H1 (cell line): ENCODE data around the gene GABBR1. TPM values are rescaled to one million over a fixed set of nuclear protein-coding genes. Genes with fewer than 3 reads are reported as not detected.

ENCODE experiments used
- CTCF ChIA-PET: fragments of 300-600 bp; sonication (Branson Sonifier 250); formaldehyde crosslinking; loops from one replicate; lab custom pipeline; 2021; ENCODE audit not compliant: partially characterized antibody; lab: Charles Lee
- POLR2A ChIA-PET: fragments of 300-600 bp; sonication (Branson Sonifier 250); formaldehyde crosslinking; loops from one replicate; lab custom pipeline; 2021; ENCODE audit warnings: inconsistent platforms; ENCODE audit not compliant: partially characterized antibody; lab: Charles Lee
- DNase-seq, 2 experiments: peaks; one replicate each; pipeline versions ENCODE4 v3.0.0 to v3.0.0-alpha.2; 2010 to 2022; ENCODE audit warnings: low spot score in 2 of 2, low read depth in 1 of 2, mixed read lengths in 1 of 2
- FAIRE-seq: peaks from 2 replicates; lab custom pipeline; 2011; peaks lifted over from hg19 to GRCh38; lab: Jason Lieb, UNC
- H2AFZ ChIP-seq: 2 replicates; pipeline ENCODE4 v1.8.1; 2012; ENCODE audit warnings: low read length, inconsistent platforms
- H2AK5ac ChIP-seq: 2 replicates; pipeline ENCODE4 v1.6.1; 2013; ENCODE audit warnings: low read depth, low read length
- H2BK120ac ChIP-seq: replicated peaks from 2 replicates; pipeline ENCODE3; 2013; ENCODE audit warnings: low read depth, low read length, inconsistent platforms
- H2BK12ac ChIP-seq: 2 replicates; pipeline ENCODE4 v1.6.1; 2013; ENCODE audit warnings: low read depth, low read length
- H2BK15ac ChIP-seq: 2 replicates; pipeline ENCODE4 v1.6.1; 2013; ENCODE audit warnings: low read length
- H2BK20ac ChIP-seq: 2 replicates; pipeline ENCODE4 v1.6.1; 2013; ENCODE audit warnings: low read length
- H2BK5ac ChIP-seq: 2 replicates; pipeline ENCODE4 v1.6.1; 2013; ENCODE audit warnings: low read depth, low read length
- H3K14ac ChIP-seq: 2 replicates; pipeline ENCODE4 v1.6.1; 2013; ENCODE audit warnings: inconsistent platforms; ENCODE audit not compliant: insufficient read length
- H3K18ac ChIP-seq: 2 replicates; pipeline ENCODE4 v1.6.1; 2013; ENCODE audit warnings: low read length; ENCODE audit errors: extremely low read depth
- H3K23ac ChIP-seq: 2 replicates; pipeline ENCODE4 v1.6.1; 2013; ENCODE audit warnings: inconsistent platforms; ENCODE audit not compliant: insufficient read length
- H3K23me2 ChIP-seq: 2 replicates; pipeline ENCODE4 v1.6.1; 2013; ENCODE audit warnings: low read depth, low read length
- H3K27ac ChIP-seq: 2 replicates; pipeline ENCODE4 v1.6.1; 2011; ENCODE audit warnings: low read depth, low read length, inconsistent platforms
- H3K27me3 ChIP-seq, 4 experiments: replicated peaks in 1 of 4; 1 replicate in 1 of 4; 2 replicates in 3 of 4; pipeline versions ENCODE4 v1.6.1 to v1.8.1; 2011 to 2013; ENCODE audit warnings: low read length in 3 of 4, mild to moderate bottlenecking in 3 of 4, inconsistent platforms in 2 of 4, mixed read lengths in 2 of 4, moderate library complexity in 1 of 4; ENCODE audit not compliant: control insufficient read depth in 3 of 4, insufficient read depth in 3 of 4; ENCODE audit errors: extremely low read depth in 1 of 4
- H3K36me3 ChIP-seq, 4 experiments: 2 replicates each; pipeline versions ENCODE4 v1.6.1 to v1.8.1; 2011 to 2013; ENCODE audit warnings: mild to moderate bottlenecking in 4 of 4, low read length in 3 of 4, moderate library complexity in 2 of 4, control low read depth in 1 of 4, inconsistent platforms in 1 of 4; ENCODE audit not compliant: insufficient read depth in 4 of 4, control insufficient read depth in 2 of 4
- H3K4ac ChIP-seq: replicated peaks from 2 replicates; pipeline ENCODE3; 2013; ENCODE audit warnings: low read length, low read depth, mixed read lengths, inconsistent platforms; ENCODE audit not compliant: insufficient read length
- H3K4me1 ChIP-seq, 4 experiments: replicated peaks in 1 of 4; 1 replicate in 1 of 4; 2 replicates in 3 of 4; pipeline versions ENCODE4 v1.6.1 to v1.8.1; 2011 to 2013; ENCODE audit warnings: low read length in 3 of 4, inconsistent platforms in 2 of 4, mixed read lengths in 1 of 4; ENCODE audit not compliant: insufficient read depth in 4 of 4, control insufficient read depth in 3 of 4
- H3K4me2 ChIP-seq, 2 experiments: 2 replicates each; pipeline versions ENCODE4 v1.6.1 to v1.8.1; 2011 to 2013; ENCODE audit warnings: low read depth in 2 of 2, low read length in 2 of 2, control low read depth in 1 of 2, inconsistent platforms in 1 of 2, mild to moderate bottlenecking in 1 of 2; ENCODE audit not compliant: insufficient read depth in 1 of 2
- H3K4me3 ChIP-seq, 4 experiments: fragments of 200-600, 300-600 bp in 1 of 4; sonication (generic), shearing (Covaris generic), sonication (Bioruptor Twin) in 1 of 4; 2 replicates each; pipeline versions ENCODE4 v1.5.1 to v1.8.1; 2011 to 2016; ENCODE audit warnings: low read length in 4 of 4, low read depth in 3 of 4, control low read depth in 2 of 4, inconsistent platforms in 2 of 4, mild to moderate bottlenecking in 2 of 4, mixed read lengths in 1 of 4, moderate library complexity in 1 of 4; ENCODE audit not compliant: insufficient read depth in 2 of 4; ENCODE audit errors: extremely low read depth in 1 of 4
- H3K56ac ChIP-seq: replicated peaks from 2 replicates; pipeline ENCODE3; 2013; ENCODE audit warnings: low read depth, mild to moderate bottlenecking, mixed read lengths, low read length, inconsistent platforms; ENCODE audit not compliant: insufficient read length
- H3K79me1 ChIP-seq: 2 replicates; pipeline ENCODE4 v1.6.1; 2013; ENCODE audit warnings: low read depth, low read length, control low read depth
- H3K79me2 ChIP-seq, 2 experiments: 2 replicates each; pipeline versions ENCODE4 v1.6.1 to v1.8.1; 2012 to 2013; ENCODE audit warnings: low read length in 2 of 2, mild to moderate bottlenecking in 2 of 2, inconsistent platforms in 1 of 2; ENCODE audit not compliant: insufficient read depth in 2 of 2, control insufficient read depth in 1 of 2
- H3K9ac ChIP-seq, 4 experiments: replicated peaks in 1 of 4; 1 replicate in 1 of 4; 2 replicates in 3 of 4; pipeline versions ENCODE4 v1.6.1 to v1.8.1; 2011 to 2013; ENCODE audit warnings: low read depth in 3 of 4, low read length in 3 of 4, control low read depth in 2 of 4, mild to moderate bottlenecking in 2 of 4, moderate library complexity in 2 of 4, inconsistent platforms in 1 of 4; ENCODE audit errors: extremely low read depth in 1 of 4
- H3K9me3 ChIP-seq, 2 experiments: 2 replicates each; pipeline versions ENCODE4 v1.6.1 to v1.8.1; 2012 to 2013; ENCODE audit warnings: mild to moderate bottlenecking in 2 of 2, moderate library complexity in 2 of 2, control low read depth in 1 of 2, inconsistent platforms in 1 of 2, low read depth in 1 of 2, low read length in 1 of 2, mixed read lengths in 1 of 2; ENCODE audit not compliant: insufficient read depth in 2 of 2
- H4K20me1 ChIP-seq, 2 experiments: replicated peaks in 1 of 2; 2 replicates each; pipeline versions ENCODE3 to v1.8.1; 2011 to 2013; ENCODE audit warnings: inconsistent platforms in 2 of 2, low read length in 2 of 2, mild to moderate bottlenecking in 1 of 2; ENCODE audit not compliant: insufficient read depth in 2 of 2, control insufficient read depth in 1 of 2
- H4K5ac ChIP-seq: 2 replicates; pipeline ENCODE4 v1.6.1; 2013; ENCODE audit warnings: low read length, low read depth, mixed read lengths, inconsistent platforms; ENCODE audit not compliant: insufficient read length
- H4K8ac ChIP-seq: 2 replicates; pipeline ENCODE4 v1.8.0; 2013; ENCODE audit warnings: mild to moderate bottlenecking, moderate library complexity, low read length, inconsistent platforms; ENCODE audit not compliant: insufficient read depth; ENCODE audit errors: extremely low read depth
- H4K91ac ChIP-seq: replicated peaks from 2 replicates; pipeline ENCODE3; 2013; ENCODE audit warnings: low read length, mixed read lengths, inconsistent platforms; ENCODE audit not compliant: insufficient read length
- CBX8 ChIP-seq: fragments of 300-800, 300-1000 bp; sonication (generic); IDR thresholded peaks from 2 replicates; pipeline ENCODE4 v1.7.1; 2016; ENCODE audit warnings: low read depth, low read length, borderline replicate concordance
- JUN ChIP-seq: IDR thresholded peaks from 2 replicates; pipeline ENCODE4 v1.6.1; 2011; ENCODE audit warnings: low read depth, mild to moderate bottlenecking, improper control_type of control experiment, low read length
- JUND ChIP-seq: IDR thresholded peaks from 2 replicates; pipeline ENCODE4 v1.6.1; 2011; ENCODE audit warnings: mild to moderate bottlenecking, improper control_type of control experiment, low read length
- MAFK ChIP-seq: IDR thresholded peaks from 2 replicates; pipeline ENCODE4 v1.6.1; 2012; ENCODE audit warnings: low read depth, mild to moderate bottlenecking, improper control_type of control experiment, low read length
- POU5F1 ChIP-seq: IDR thresholded peaks from 2 replicates; pipeline ENCODE4 v1.6.1; 2011; ENCODE audit warnings: low read depth, mild to moderate bottlenecking, low read length, moderate library complexity
- SIN3A ChIP-seq, 2 experiments: IDR thresholded peaks in 1 of 2; conservative IDR thresholded peaks in 1 of 2; 2 replicates each; pipeline ENCODE4 v1.6.1; 2011 to 2012; ENCODE audit warnings: low read length in 2 of 2, improper control_type of control experiment in 1 of 2, low read depth in 1 of 2, mild to moderate bottlenecking in 1 of 2
- SP4 ChIP-seq: IDR thresholded peaks from 2 replicates; pipeline ENCODE4 v1.6.1; 2012; ENCODE audit warnings: low read length, inconsistent platforms
- TAF1 ChIP-seq: IDR thresholded peaks from 2 replicates; pipeline ENCODE4 v1.6.1; 2011; ENCODE audit warnings: mild to moderate bottlenecking, low read depth, low read length
- ZNF274 ChIP-seq: IDR thresholded peaks from 2 replicates; pipeline ENCODE4 v1.7.0; 2012; ENCODE audit warnings: low read length, borderline replicate concordance; ENCODE audit errors: extremely low read depth
- whole genome bisulfite sequencing, 2 experiments: shearing (Covaris generic) in 1 of 2; methylation state at CpG; one replicate each; pipeline versions ENCODE4 v1.1.6 to v1.1.7; 2013 to 2015; ENCODE audit warnings: low lambda C conversion rate in 2 of 2, mixed read lengths in 2 of 2, inconsistent platforms in 1 of 2, low coverage in 1 of 2, missing lambda C conversion rate in 1 of 2; ENCODE audit not compliant: insufficient replicate concordance in 2 of 2, insufficient coverage in 1 of 2, insufficient read length in 1 of 2; ENCODE audit errors: extremely low coverage in 1 of 2, missing lambda C conversion rate in 1 of 2; 5-methylcytosine and 5-hydroxymethylcytosine counted together
- polyA plus RNA-seq, 7 experiments: library from polyadenylated mRNA; depleted of rRNA in 3 of 7; stranded (reverse) in 5 of 7; unstranded in 2 of 7; fragments of >200 nt in 5 of 7; fragments of 200-250 nt in 2 of 7; gene quantifications; 1 replicate in 5 of 7; 2 replicates in 1 of 7; 4 replicates in 1 of 7; pipeline versions ENCODE4 v1.2.1 to v1.2.3, GENCODE V29; 2011 to 2013; ENCODE audit warnings: missing spikeins in 2 of 7, mixed read lengths in 2 of 7
- total RNA-seq: library from RNA; stranded (reverse); fragmentation: NEBNext Ultra II Directional; extraction: Animal tissue kit (Norgen Biotek cat#: 25700); gene quantifications from 2 replicates; pipeline ENCODE4 v1.2.1, GENCODE V29; 2021

Gene GABBR1
- total and polyA plus RNA-seq, 2 of the 8 experiments (the other 6 are each of a cell fraction or from before 2014, with no cell fraction given): 75.9 to 78.3 TPM

GRCh38 chr6:29630315-29630714 lies 2.7 kb downstream of the GABBR1 start:
- POLR2A ChIA-PET: interaction anchor here (0.6 to 5.3 kb wide), 6 partner anchors 10 to 127 kb away, joined by 3 to 33 read pairs (median 4); no protein-coding TSS in a partner anchor
- no peak overlapping the region; a peak in 1 of 7 replicates for H3K9ac ChIP-seq
- H3K4me2 ChIP-seq: peak overlapping the region; percentile 93
- TF ChIP-seq JUN: no peak
- no peak for TF ChIP-seq TAF1
- TF ChIP-seq JUND: no peak
- no peak for TF ChIP-seq MAFK
- no peak for TF ChIP-seq ZNF274
- TF ChIP-seq CBX8: no peak
- TF ChIP-seq SIN3A (conservative IDR thresholded peaks at IDR 0.05 in 1 of 2, IDR thresholded peaks at IDR 0.05 in 1 of 2; ENCODE audit: low read depth in 1 of 2, low read length in 2 of 2): no peak
- no peak for TF ChIP-seq POU5F1
- TF ChIP-seq SP4: no peak

More at GRCh38 chr6:29630315-29630714, 2.7 kb downstream of the GABBR1 start:
- Histone ChIP-seq H2BK120ac (no peak overlapping the region), H2BK12ac (no peak overlapping the region), H3K23ac (no peak overlapping the region), H3K4me3 (peak overlapping the region; percentile 67 to 84 (median 70); a peak in 6 of 8 replicates), H3K18ac (no peak overlapping the region), H2BK5ac (no peak overlapping the region), H3K56ac (no peak overlapping the region), H4K91ac (peak overlapping the region; percentile 40), H3K36me3 (no peaks in the 10 kb centered on the region; a peak in 1 of 8 replicates), H3K9me3 (no peaks in the 10 kb centered on the region), H4K20me1 (peaks cover 0 to 14% of the 10 kb centered on the region in 2 experiments), H3K79me1 (peaks cover 10% of the 10 kb centered on the region), H2BK20ac (0 out of 2 replicates have a peak overlapping the region, but pooled peaks have one; percentile 32), H3K27me3 (no peaks in the 10 kb centered on the region), H3K23me2 (peaks cover 48% of the 10 kb centered on the region), H3K14ac (no peak overlapping the region), H2BK15ac (no peak overlapping the region), H3K27ac (no peak overlapping the region), H4K5ac (no peak overlapping the region), H2AK5ac (no peak overlapping the region), H3K4me1 (peaks cover 10 to 35% (median 24%) of the 10 kb centered on the region in 4 experiments), H3K4ac (no peak overlapping the region), H2AFZ (no peak overlapping the region), H4K8ac (no peak overlapping the region), H3K79me2 (peaks cover 12 to 62% of the 10 kb centered on the region in 2 experiments)
- CTCF ChIA-PET: interaction anchor here (0.6 to 33.1 kb wide), 9 partner anchors 9 to 69 kb away, joined by 3 to 658 read pairs (median 3); partner anchors contain the start of gene MOG
- FAIRE-seq (no peak), DNase-seq (no peak)
- 55% methylated on average over 9 of the region's 9 CpGs; no CpG with 5 or more reads in 1 of the 2 experiments for WGBS, 2 experiments
